SK-N-SH (cell line): ENCODE measurements around the gene TAPBP. TPM values are rescaled to one million over a fixed set of nuclear protein-coding genes. Genes with fewer than 3 reads are reported as not detected.

ENCODE experiments used
- CTCF ChIA-PET: fragments of 300-600, 350-600 bp; formaldehyde crosslinking; extraction: SDS; loops from one replicate; lab custom pipeline; 2021; lab: Yijun Ruan, JAX
- POLR2A ChIA-PET: fragments of 350-600 bp; sonication (Branson Sonifier 250); formaldehyde crosslinking; extraction: SDS; loops from one replicate; lab custom pipeline; 2020; ENCODE audit warnings: antibody characterized with exemption, inconsistent platforms; lab: Yijun Ruan, JAX
- DNase-seq: peaks from one replicate; pipeline ENCODE4 v3.0.0; 2012
- H2AFZ ChIP-seq: fragments of 200-600 bp; sonication (generic); 2 replicates; pipeline ENCODE4 v1.8.1; 2016; ENCODE audit warnings: antibody characterized with exemption, mild to moderate bottlenecking, low read depth
- H3F3A ChIP-seq: fragments of 200-600 bp; sonication (generic); replicated peaks from 2 replicates; pipeline ENCODE3; 2016; ENCODE audit warnings: antibody characterized with exemption, mild to moderate bottlenecking; ENCODE audit not compliant: insufficient read depth
- H3K27ac ChIP-seq, 2 experiments: fragments of 200-500 bp in 1 of 2; fragments of 200-600 bp in 1 of 2; sonication (Bioruptor generic) in 1 of 2; sonication (generic), shearing (Covaris generic) in 1 of 2; 2 replicates each; pipeline versions ENCODE4 v1.5.1 to v1.6.1; 2014 to 2016; ENCODE audit warnings: low read depth in 2 of 2, inconsistent platforms in 1 of 2, low read length in 1 of 2, mild to moderate bottlenecking in 1 of 2, mixed read lengths in 1 of 2
- H3K27me3 ChIP-seq: fragments of 200-600 bp; sonication (generic), shearing (Covaris generic); 2 replicates; pipeline ENCODE4 v1.6.1; 2016; ENCODE audit warnings: mixed run types; ENCODE audit not compliant: insufficient read depth
- H3K36me3 ChIP-seq, 2 experiments: fragments of 200-500 bp in 1 of 2; fragments of 200-600 bp in 1 of 2; sonication (Bioruptor generic) in 1 of 2; sonication (generic) in 1 of 2; replicated peaks in 1 of 2; 2 replicates each; pipeline versions ENCODE3 to v1.5.1; 2014 to 2016; ENCODE audit warnings: low read length in 1 of 2, mild to moderate bottlenecking in 1 of 2; ENCODE audit not compliant: insufficient read depth in 2 of 2, control insufficient read depth in 1 of 2
- H3K4me1 ChIP-seq, 2 experiments: fragments of 200-500 bp in 1 of 2; fragments of 200-600 bp in 1 of 2; sonication (Bioruptor generic) in 1 of 2; sonication (generic), shearing (Covaris generic) in 1 of 2; 2 replicates each; pipeline versions ENCODE4 v1.5.1 to v1.6.1; 2014 to 2016; ENCODE audit warnings: low read depth in 1 of 2, low read length in 1 of 2, mixed run types in 1 of 2; ENCODE audit not compliant: insufficient read depth in 2 of 2, control insufficient read depth in 1 of 2
- H3K4me2 ChIP-seq: fragments of 200-600 bp; sonication (generic), shearing (Covaris generic); 2 replicates; pipeline ENCODE4 v1.6.1; 2017; ENCODE audit warnings: mixed run types
- H3K4me3 ChIP-seq, 2 experiments: fragments of 200-500 bp in 1 of 2; fragments of 200-600 bp in 1 of 2; sonication (Bioruptor generic) in 1 of 2; sonication (generic), shearing (Covaris generic) in 1 of 2; 2 replicates each; pipeline versions ENCODE4 v1.5.1 to v1.8.1; 2014 to 2016; ENCODE audit warnings: low read depth in 2 of 2, inconsistent platforms in 1 of 2, low read length in 1 of 2, mild to moderate bottlenecking in 1 of 2, mixed read lengths in 1 of 2, moderate library complexity in 1 of 2
- H3K79me2 ChIP-seq: fragments of 200-600 bp; sonication (generic); 2 replicates; pipeline ENCODE4 v1.8.1; 2017; ENCODE audit warnings: mild to moderate bottlenecking; ENCODE audit not compliant: insufficient read depth
- H3K9ac ChIP-seq: fragments of 200-600 bp; sonication (generic); 2 replicates; pipeline ENCODE4 v1.6.1; 2017; ENCODE audit warnings: mixed run types
- H3K9me2 ChIP-seq: fragments of 200-600 bp; sonication (generic); 2 replicates; pipeline ENCODE4 v1.6.1; 2017; ENCODE audit warnings: mixed run types
- H3K9me3 ChIP-seq: fragments of 200-600 bp; sonication (generic); 2 replicates; pipeline ENCODE4 v1.6.1; 2017; ENCODE audit warnings: mixed run types, mild to moderate bottlenecking, moderate library complexity
- H4K20me1 ChIP-seq: fragments of 200-600 bp; sonication (generic); 2 replicates; pipeline ENCODE4 v1.6.1; 2017; ENCODE audit warnings: mild to moderate bottlenecking, mixed run types; ENCODE audit not compliant: insufficient read depth
- CTCF ChIP-seq: fragments of 200-600 bp; sonication (generic); IDR thresholded peaks from 2 replicates; pipeline ENCODE4 v1.6.1; 2017; ENCODE audit warnings: antibody characterized with exemption, mild to moderate bottlenecking, moderate library complexity
- ELF1 ChIP-seq: IDR thresholded peaks from 2 replicates; pipeline ENCODE4 v1.4.0; 2012
- EZH2phosphoT487 ChIP-seq: fragments of 200-600 bp; sonication (generic); IDR thresholded peaks from 2 replicates; pipeline ENCODE4 v1.6.1; 2017; ENCODE audit warnings: low read depth, mixed run types, mild to moderate bottlenecking, antibody characterized with exemption, moderate library complexity, borderline replicate concordance
- FOSL2 ChIP-seq: IDR thresholded peaks from 2 replicates; pipeline ENCODE4 v1.4.0; 2012; ENCODE audit warnings: low read depth, mild to moderate bottlenecking, moderate library complexity, borderline replicate concordance
- FOXM1 ChIP-seq: IDR thresholded peaks from 2 replicates; pipeline ENCODE4 v1.4.0; 2012; ENCODE audit warnings: low read depth, mild to moderate bottlenecking
- GABPA ChIP-seq: IDR thresholded peaks from 2 replicates; pipeline ENCODE4 v1.4.0; 2012; ENCODE audit warnings: low read depth, mild to moderate bottlenecking
- GATA2 ChIP-seq: sonication (generic); formaldehyde crosslinking; IDR thresholded peaks from 2 replicates; pipeline ENCODE4 v1.5.0; 2020; ENCODE audit warnings: mild to moderate bottlenecking, missing genetic modification reagents
- IRF3 ChIP-seq: fragments of 150-350 bp; IDR thresholded peaks from 2 replicates; pipeline ENCODE4 v1.6.1; 2016; ENCODE audit warnings: mild to moderate bottlenecking, low read depth, low read length
- JUND ChIP-seq: IDR thresholded peaks from 2 replicates; pipeline ENCODE4 v1.4.0; 2012
- MXI1 ChIP-seq: IDR thresholded peaks from 2 replicates; pipeline ENCODE4 v1.6.1; 2012; ENCODE audit warnings: mild to moderate bottlenecking, low read depth, low read length, improper control_type of control experiment
- NFIC ChIP-seq: IDR thresholded peaks from 2 replicates; pipeline ENCODE4 v1.4.0; 2012; ENCODE audit warnings: borderline replicate concordance
- PBX3 ChIP-seq: IDR thresholded peaks from 2 replicates; pipeline ENCODE4; 2012
- RAD21 ChIP-seq: IDR thresholded peaks from 2 replicates; pipeline ENCODE4 v1.6.1; 2012; ENCODE audit warnings: mild to moderate bottlenecking, low read length
- REST ChIP-seq: IDR thresholded peaks from 2 replicates; pipeline ENCODE4 v1.6.1; 2012; ENCODE audit warnings: mild to moderate bottlenecking, low read depth, low read length, moderate library complexity
- SIN3A ChIP-seq: IDR thresholded peaks from 2 replicates; pipeline ENCODE4 v1.6.1; 2012; ENCODE audit warnings: low read depth, mild to moderate bottlenecking, low read length, moderate library complexity, borderline replicate concordance
- SMC3 ChIP-seq: IDR thresholded peaks from 2 replicates; pipeline ENCODE4 v1.6.1; 2012; ENCODE audit warnings: low read depth, low read length, improper control_type of control experiment
- TAF1 ChIP-seq: IDR thresholded peaks from 2 replicates; pipeline ENCODE4 v1.6.1; 2012; ENCODE audit warnings: low read depth, mild to moderate bottlenecking, low read length, moderate library complexity, borderline replicate concordance
- TEAD4 ChIP-seq: IDR thresholded peaks from 2 replicates; pipeline ENCODE4 v1.4.0; 2012; ENCODE audit warnings: mild to moderate bottlenecking, borderline replicate concordance; ENCODE audit not compliant: insufficient read depth
- USF2 ChIP-seq: fragments of 150-350 bp; IDR thresholded peaks from 2 replicates; pipeline ENCODE4 v1.6.1; 2017; ENCODE audit warnings: antibody characterized with exemption, low read length, low read depth, borderline replicate concordance
- YY1 ChIP-seq: IDR thresholded peaks from 2 replicates; pipeline ENCODE4 v1.4.0; 2012; ENCODE audit warnings: low read depth, mild to moderate bottlenecking
- WGBS: methylation state at CpG from one replicate; pipeline ENCODE4 v1.1.6; 2017; ENCODE audit warnings: low lambda C conversion rate; 5-methylcytosine and 5-hydroxymethylcytosine counted together
- polyA plus RNA-seq, 3 experiments: library from polyadenylated mRNA; depleted of rRNA; stranded (reverse); fragments of >200 nt; gene quantifications; 2 replicates each; pipeline ENCODE4 v1.2.3, GENCODE V29; 2012
- TF ChIP-seq, protein P1 (sequence below): IDR thresholded peaks from 2 replicates; pipeline ENCODE4 v1.4.0; 2012; ENCODE audit warnings: low read depth
- TF ChIP-seq, protein P2 (sequence below): IDR thresholded peaks from 2 replicates; pipeline ENCODE4 v1.4.0; 2012; ENCODE audit warnings: low read depth, borderline replicate concordance

TAPBP gene
- polyA plus RNA-seq, 1 of the 3 experiments (the other 2 are of a cell fraction): 44.5 TPM

- Histone ChIP-seq H4K20me1 (peaks cover 22% of the 10 kb centered on the region), H3K27me3 (no peaks in the 10 kb centered on the region), H3K9me3 (no peaks in the 10 kb centered on the region), H3K36me3 (peaks cover 23 to 58% of the 10 kb centered on the region in 2 experiments), H3K4me1 (peaks cover 13 to 21% of the 10 kb centered on the region in 2 experiments; a peak in 3 of 4 replicates), H3K4me2 (no peak overlapping the region), H3K79me2 (peaks cover 21% of the 10 kb centered on the region), H3F3A (peaks cover 54% of the 10 kb centered on the region), H3K9me2 (no peaks in the 10 kb centered on the region), H3K27ac (no peak overlapping the region), H2AFZ (no peak overlapping the region), H3K4me3 (no peak overlapping the region), H3K9ac (no peak overlapping the region)
- 100% methylated on average over 2 of the region's 5 CpGs for WGBS
- DNase-seq: peak; percentile 58
- POLR2A ChIA-PET: interaction anchor here (1.3 kb wide), 1 partner anchor 33 kb away, joined by 4 read pairs; no protein-coding TSS in a partner anchor
- CTCF ChIA-PET: interaction anchor here (0.9 to 4.9 kb wide), 3 partner anchors 10 to 127 kb away, joined by 3 to 49 read pairs (median 7); partner anchors contain the start of genes PFDN6 and WDR46
- no peak for TF ChIP-seq GATA2
- no peak for TF ChIP-seq ELF1
- no peak for TF ChIP-seq TEAD4
- TF ChIP-seq, protein P1, sequence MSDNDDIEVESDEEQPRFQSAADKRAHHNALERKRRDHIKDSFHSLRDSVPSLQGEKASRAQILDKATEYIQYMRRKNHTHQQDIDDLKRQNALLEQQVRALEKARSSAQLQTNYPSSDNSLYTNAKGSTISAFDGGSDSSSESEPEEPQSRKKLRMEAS: no peak
- no peak for TF ChIP-seq FOSL2
- peak; percentile 51; the same call in 1 of the 2 replicates for TF ChIP-seq SIN3A
- TF ChIP-seq GABPA: no peak
- TF ChIP-seq REST: no peak
- TF ChIP-seq TAF1: no peak
- peak; percentile 45 for TF ChIP-seq RAD21
- no peak for TF ChIP-seq YY1
- TF ChIP-seq CTCF: peak; percentile 62
- TF ChIP-seq USF2: no peak
- no peak for TF ChIP-seq JUND
- TF ChIP-seq SMC3: peak; percentile 36
- TF ChIP-seq FOXM1: no peak
- TF ChIP-seq EZH2phosphoT487: no peak
- TF ChIP-seq IRF3: no peak
- TF ChIP-seq, protein P2, sequence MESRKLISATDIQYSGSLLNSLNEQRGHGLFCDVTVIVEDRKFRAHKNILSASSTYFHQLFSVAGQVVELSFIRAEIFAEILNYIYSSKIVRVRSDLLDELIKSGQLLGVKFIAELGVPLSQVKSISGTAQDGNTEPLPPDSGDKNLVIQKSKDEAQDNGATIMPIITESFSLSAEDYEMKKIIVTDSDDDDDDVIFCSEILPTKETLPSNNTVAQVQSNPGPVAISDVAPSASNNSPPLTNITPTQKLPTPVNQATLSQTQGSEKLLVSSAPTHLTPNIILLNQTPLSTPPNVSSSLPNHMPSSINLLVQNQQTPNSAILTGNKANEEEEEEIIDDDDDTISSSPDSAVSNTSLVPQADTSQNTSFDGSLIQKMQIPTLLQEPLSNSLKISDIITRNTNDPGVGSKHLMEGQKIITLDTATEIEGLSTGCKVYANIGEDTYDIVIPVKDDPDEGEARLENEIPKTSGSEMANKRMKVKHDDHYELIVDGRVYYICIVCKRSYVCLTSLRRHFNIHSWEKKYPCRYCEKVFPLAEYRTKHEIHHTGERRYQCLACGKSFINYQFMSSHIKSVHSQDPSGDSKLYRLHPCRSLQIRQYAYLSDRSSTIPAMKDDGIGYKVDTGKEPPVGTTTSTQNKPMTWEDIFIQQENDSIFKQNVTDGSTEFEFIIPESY: no peak
- TF ChIP-seq NFIC: no peak
- TF ChIP-seq MXI1: no peak
- TF ChIP-seq PBX3: no peak
These were observed 33.8 kb downstream of the TAPBP start for GRCh38 chr6:33279971-33280511.
